GM19455 (cell line): ENCODE measurements around the gene FHIP2A.
"Not testable (repeated sequence)": the region's sequence is repeated elsewhere in the genome, so short reads cannot be mapped to it uniquely, and the experiment has no call there.

Source experiments
- ATAC-seq: cut with Tn5 transposase; IDR thresholded peaks from one replicate; pipeline ENCODE4 v1.9.1; 2021; ENCODE audit not compliant: unreplicated experiment

The FHIP2A gene

GRCh38 chr10:114816308-114816707 lies 5.3 kb upstream of the FHIP2A start:
- ATAC-seq, result no peak

GRCh38 chr10:114819322-114819721 lies 2.3 kb upstream of the FHIP2A start:
- no peak for ATAC-seq

- peak; percentile 47 for ATAC-seq
Observed at GRCh38 chr10:114821915-114822443, 399 bp downstream of the FHIP2A start.

GRCh38 chr10:114822444-114823076 lies 980 bp downstream of the FHIP2A start:
- peak; percentile 25 for ATAC-seq

DNA sequence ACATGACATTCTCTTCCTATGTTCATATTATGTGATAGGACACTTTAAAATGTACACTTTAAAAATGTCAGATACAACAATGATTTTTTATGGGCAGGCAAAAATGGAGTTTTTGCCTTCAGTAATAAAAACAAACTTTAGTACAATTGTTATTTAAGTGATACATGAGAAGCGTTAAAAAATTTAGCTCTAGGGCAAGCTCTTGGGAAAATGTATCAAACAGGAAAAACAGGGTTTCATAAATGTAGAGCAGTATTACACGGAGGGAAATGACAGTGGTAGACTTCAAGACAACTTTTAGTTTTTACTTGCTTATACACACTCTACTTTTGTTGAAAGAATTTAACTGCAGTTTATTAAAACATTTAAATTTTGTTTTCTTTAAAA lies 1.5 kb downstream of the FHIP2A start:
- no peak for ATAC-seq

GRCh38 chr10:114824391-114824790 lies 2.8 kb downstream of the FHIP2A start:
- no peak for ATAC-seq

- ATAC-seq, result peak; percentile 43
Observed at GRCh38 chr10:114825513-114826253, 4.1 kb downstream of the FHIP2A start.

DNA sequence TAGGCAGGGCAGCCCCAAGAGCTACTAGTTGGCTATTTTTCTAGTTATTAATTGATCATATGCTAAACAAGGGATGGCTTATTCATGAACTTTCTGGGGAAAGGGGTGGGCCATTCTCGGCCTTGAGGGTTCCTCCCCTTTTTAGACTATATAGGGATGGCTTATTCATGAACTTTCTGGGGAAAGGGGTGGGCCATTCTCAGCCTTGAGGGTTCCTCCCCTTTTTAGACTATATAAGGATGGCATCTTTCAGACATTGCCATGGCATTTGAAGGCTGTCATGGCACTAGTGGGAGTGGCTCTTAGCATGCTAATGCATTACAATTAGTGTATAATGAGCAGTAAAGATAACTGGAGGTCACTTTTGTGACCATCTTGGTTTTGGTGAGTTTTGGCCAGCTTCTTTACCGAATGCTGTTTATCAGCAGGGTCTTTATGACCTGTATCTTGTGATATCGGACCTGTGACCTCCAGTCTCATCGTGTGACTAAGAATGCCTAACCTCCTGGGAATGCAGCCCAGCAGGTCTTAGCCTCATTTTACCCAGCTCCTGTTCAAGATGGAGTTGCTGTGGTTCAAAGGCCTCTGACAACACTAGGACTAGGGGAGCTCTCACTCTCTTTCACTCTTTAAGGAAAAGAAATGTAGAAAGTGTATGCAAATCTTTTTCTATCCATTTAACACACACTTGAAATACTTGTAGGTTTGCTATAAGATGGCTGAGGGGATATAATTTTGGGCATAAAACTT lies 7.8 kb downstream of the FHIP2A start:
- ATAC-seq, result no peak

GRCh38 chr10:114831186-114831867 lies 9.7 kb downstream of the FHIP2A start:
- ATAC-seq, result no peak

- no peak for ATAC-seq
Observed at GRCh38 chr10:114837690-114838089, 16.1 kb downstream of the FHIP2A start.

- ATAC-seq, result no peak
Observed at GRCh38 chr10:114839901-114840300, 18.3 kb downstream of the FHIP2A start.

DNA sequence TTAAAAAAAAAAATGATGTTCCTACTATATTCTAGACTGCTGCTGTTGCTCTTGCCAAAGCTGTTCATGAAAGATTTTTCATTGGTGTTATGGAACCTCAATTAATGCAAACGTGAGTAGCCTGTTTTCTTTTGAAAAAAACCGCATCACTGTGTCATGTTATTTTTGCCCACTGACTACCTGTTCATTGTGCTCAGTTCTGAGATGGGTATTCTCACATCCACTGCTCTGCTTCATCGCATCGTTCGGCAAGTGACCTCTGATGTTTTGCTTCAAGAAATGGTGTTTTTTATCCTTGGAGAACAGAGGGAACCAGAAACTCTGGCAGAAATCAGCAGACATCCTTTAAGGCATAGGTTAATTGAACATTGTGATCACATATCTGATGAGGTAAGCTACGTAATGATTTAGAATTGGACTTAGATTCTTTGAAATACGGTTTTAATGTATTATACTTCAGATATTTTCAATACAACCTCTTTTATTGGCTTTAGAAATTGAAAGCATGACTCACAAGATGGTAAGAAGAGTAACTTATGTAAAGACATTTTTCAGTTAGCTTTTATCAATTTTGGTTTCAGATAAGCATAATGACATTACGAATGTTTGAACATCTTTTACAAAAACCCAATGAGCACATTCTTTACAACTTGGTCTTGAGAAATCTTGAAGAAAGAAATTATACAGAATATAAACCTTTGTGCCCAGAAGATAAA lies 24.6 kb downstream of the FHIP2A start:
- ATAC-seq, result no peak

- not testable (repeated sequence) for ATAC-seq
Observed at GRCh38 chr10:114847517-114847916, 25.9 kb downstream of the FHIP2A start.

DNA sequence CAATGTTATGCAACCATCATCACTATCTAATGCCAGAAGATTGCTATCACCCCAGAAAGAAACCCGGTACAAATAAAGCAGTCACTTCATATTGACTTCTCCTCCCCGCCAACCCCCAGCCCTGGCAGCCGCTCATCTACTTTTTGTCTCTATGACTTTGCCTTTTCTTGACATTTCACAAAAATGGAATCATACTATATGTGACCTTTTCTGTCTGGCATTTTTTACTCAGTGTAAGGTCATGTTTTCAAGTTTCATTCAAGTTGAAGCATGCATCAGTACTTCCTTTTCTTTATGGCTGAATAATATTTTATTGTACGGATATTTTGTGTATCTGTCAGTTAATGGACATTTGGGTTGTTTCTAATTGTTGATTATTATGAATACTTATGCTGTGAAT lies 28.1 kb downstream of the FHIP2A start:
- ATAC-seq, result no peak

GRCh38 chr10:114850126-114850525 lies 28.5 kb downstream of the FHIP2A start:
- ATAC-seq, result no peak

GRCh38 chr10:114851336-114851735 lies 29.8 kb downstream of the FHIP2A start:
- ATAC-seq, result no peak

DNA sequence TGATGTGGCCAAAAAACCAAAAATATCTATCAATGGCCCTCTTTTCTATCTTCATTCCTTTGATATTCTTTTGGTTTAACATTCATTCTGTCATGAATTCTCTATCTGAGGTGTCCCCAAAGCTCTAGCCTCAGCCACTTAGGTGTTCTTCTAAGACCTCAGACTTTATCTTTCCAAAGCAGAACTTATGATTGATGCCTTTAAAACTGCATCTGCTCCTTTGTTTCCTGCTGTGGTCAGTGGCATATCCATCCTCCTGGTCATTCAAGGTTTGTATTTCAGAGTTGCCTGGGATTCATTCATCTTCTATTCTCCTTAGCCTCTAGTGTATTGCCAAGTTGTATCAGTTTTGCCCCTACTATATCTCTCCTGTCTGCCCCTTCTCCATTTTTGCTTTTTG lies 30.6 kb downstream of the FHIP2A start:
- no peak for ATAC-seq

DNA sequence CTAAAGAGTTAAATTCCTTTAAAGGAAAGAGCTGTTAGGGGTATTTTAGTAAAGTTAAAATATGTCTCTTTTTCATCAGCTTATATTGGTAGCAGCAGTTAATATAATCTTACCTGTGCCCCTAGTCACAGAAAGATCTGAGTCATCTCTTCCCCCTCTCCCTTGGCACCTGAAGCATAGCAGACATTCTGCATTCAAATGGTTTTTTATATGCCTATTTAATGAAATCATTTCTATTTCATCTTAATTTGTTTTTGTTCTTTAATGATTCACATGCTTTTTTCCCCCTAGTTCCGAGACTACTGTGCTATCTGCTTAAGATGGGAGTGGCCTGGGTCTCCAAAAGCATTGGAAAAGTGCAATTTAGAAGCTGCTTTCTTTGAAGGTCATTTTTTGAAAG lies 33.3 kb downstream of the FHIP2A start:
- no peak for ATAC-seq

DNA sequence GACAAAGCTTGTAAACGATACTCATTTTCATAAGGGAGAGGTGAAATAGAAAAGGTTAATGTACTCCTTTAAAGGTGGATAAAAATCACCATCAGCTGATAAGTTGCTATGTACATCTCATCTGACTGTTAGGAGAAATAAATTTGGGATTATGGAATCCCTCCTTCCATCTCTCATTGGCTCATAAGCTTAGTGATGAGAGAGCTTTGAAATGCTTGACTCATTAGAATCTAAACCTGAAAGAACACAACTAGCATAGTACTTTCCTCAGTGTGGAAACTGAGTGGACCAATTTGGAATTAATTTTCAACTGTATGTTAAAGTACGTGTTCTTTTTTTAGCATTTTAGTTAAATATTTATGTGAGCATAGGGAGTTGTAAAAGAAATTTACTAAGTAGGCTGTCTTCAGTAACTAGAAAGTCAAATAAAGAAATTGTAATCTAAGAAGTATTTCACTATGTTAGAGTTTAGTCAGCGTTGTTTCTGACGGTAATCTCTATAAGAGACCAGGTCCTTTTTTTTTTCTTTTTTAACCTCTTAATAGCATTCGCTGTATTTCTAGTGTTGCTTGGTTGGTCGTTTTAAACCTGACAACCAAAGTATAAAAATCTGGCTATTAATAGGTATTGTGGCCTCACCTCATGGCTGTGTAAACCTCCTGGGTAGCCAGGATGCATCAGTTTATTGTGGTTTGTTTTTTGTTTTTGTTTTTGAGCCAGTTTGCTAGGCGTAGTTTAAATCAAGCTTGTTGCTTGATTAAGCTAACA lies 34.4 kb downstream of the FHIP2A start:
- no peak for ATAC-seq
